Small intestine (tissue), 7 donors: ENCODE data around the gene FAM187B. TPM values are rescaled to one million over a fixed set of nuclear protein-coding genes. Genes with fewer than 3 reads are reported as not detected.

ENCODE experiments used
- DNase-seq, 2 donors: peaks; one replicate each; pipeline versions ENCODE4 v3.0.0 to v3.0.0-alpha.2; 2013
- FAIRE-seq: peaks from 2 replicates; lab custom pipeline; 2012; peaks lifted over from hg19 to GRCh38; lab: Jason Lieb, UNC
- H3K27ac ChIP-seq, 3 donors: one replicate each; pipeline ENCODE4 v1.5.1; 2013; ENCODE audit warnings: low read length in 2 of 3, mild to moderate bottlenecking in 2 of 3, control low read depth in 1 of 3, inconsistent platforms in 1 of 3, low read depth in 1 of 3, moderate library complexity in 1 of 3
- H3K27me3 ChIP-seq, 3 donors: one replicate each; pipeline ENCODE4 v1.6.1; 2013; ENCODE audit warnings: low read length in 3 of 3, inconsistent platforms in 1 of 3; ENCODE audit not compliant: control insufficient read depth in 3 of 3, insufficient read depth in 3 of 3
- H3K36me3 ChIP-seq, 3 donors: one replicate each; pipeline ENCODE4 v1.6.1; 2013; ENCODE audit warnings: low read length in 3 of 3, inconsistent platforms in 1 of 3, low read depth in 1 of 3, mild to moderate bottlenecking in 1 of 3, moderate library complexity in 1 of 3; ENCODE audit not compliant: control insufficient read depth in 3 of 3, insufficient read depth in 2 of 3
- H3K4me1 ChIP-seq, 3 donors: one replicate each; pipeline ENCODE4 v1.6.1; 2013; ENCODE audit warnings: low read length in 2 of 3, inconsistent platforms in 1 of 3, low read depth in 1 of 3, mild to moderate bottlenecking in 1 of 3, moderate library complexity in 1 of 3; ENCODE audit not compliant: control insufficient read depth in 3 of 3, insufficient read depth in 2 of 3
- H3K4me3 ChIP-seq, 3 donors: one replicate each; pipeline ENCODE4 v1.5.1; 2013; ENCODE audit warnings: low read length in 3 of 3, control low read depth in 1 of 3, inconsistent platforms in 1 of 3, low read depth in 1 of 3, mild to moderate bottlenecking in 1 of 3, moderate library complexity in 1 of 3
- H3K9me3 ChIP-seq, 2 donors: one replicate each; pipeline ENCODE4 v1.6.1; 2013; ENCODE audit warnings: low read depth in 1 of 2, low read length in 1 of 2; ENCODE audit not compliant: control insufficient read depth in 2 of 2, insufficient read depth in 1 of 2
- WGBS, 3 donors: extraction: QIAGEN DNeasy Blood & Tissue Kit; methylation state at CpG; one replicate each; pipeline ENCODE4 v1.1.7; 2013; 5-methylcytosine and 5-hydroxymethylcytosine counted together
- polyA plus RNA-seq, 4 donors: library from polyadenylated mRNA; stranded (reverse) in 3 of 4; unstranded in 1 of 4; fragments of 200-250 nt in 3 of 4; fragments of 120-200 nt in 1 of 4; gene quantifications; one replicate each; pipeline versions ENCODE4 v1.2.1 to v1.2.3, GENCODE V29; 2013
- donor health status: healthy with polysubstance abuse.
- donor health status: control.
- donor health status: control.
- donor health status: Bipolar disorder and iron deficiency.
- donor health status: healthy.

The FAM187B gene
- polyA plus RNA-seq, 4 donors = not detected

GRCh38 chr19:35184884-35185283 is 43.7 kb downstream of the FAM187B start:
- FAIRE-seq (no peak), DNase-seq (no peak)
- H3K27ac ChIP-seq = no peak overlapping the region
- no peak overlapping the region for H3K4me3 ChIP-seq
- peaks cover 0 to 2% (median 0%) of the 10 kb centered on the region in 3 donors for H3K27me3 ChIP-seq
- 58 to 78% (median 62%) methylated on average over 2 of the region's 2 CpGs for WGBS, 3 donors
- no peaks in the 10 kb centered on the region for H3K4me1 ChIP-seq
- peaks cover 0 to 4% of the 10 kb centered on the region in 2 donors for H3K9me3 ChIP-seq
- H3K36me3 ChIP-seq = no peaks in the 10 kb centered on the region

GRCh38 chr19:35184267-35184666 is 44.3 kb downstream of the FAM187B start:
- Histone ChIP-seq H3K9me3 (peaks cover 0 to 4% of the 10 kb centered on the region in 2 donors), H3K36me3 (no peaks in the 10 kb centered on the region), H3K27me3 (peaks cover 0 to 2% (median 0%) of the 10 kb centered on the region in 3 donors), H3K27ac (no peak overlapping the region), H3K4me1 (no peaks in the 10 kb centered on the region), H3K4me3 (no peak overlapping the region)
- DNase-seq (no peak), FAIRE-seq (no peak)
- 89 to 93% (median 90%) methylated on average over 1 of the region's 1 CpG for WGBS, 3 donors

GRCh38 chr19:35181387-35181786 is 47.2 kb downstream of the FAM187B start:
- WGBS, 3 donors = 78 to 94% (median 83%) methylated on average over 1 of the region's 1 CpG
- no peaks in the 10 kb centered on the region for H3K36me3 ChIP-seq
- no peak overlapping the region for H3K4me3 ChIP-seq
- H3K4me1 ChIP-seq = no peaks in the 10 kb centered on the region
- H3K9me3 ChIP-seq = peaks cover 0 to 4% of the 10 kb centered on the region in 2 donors
- DNase-seq = no peak
- H3K27me3 ChIP-seq = peaks cover 0 to 2% (median 0%) of the 10 kb centered on the region in 3 donors
- no peak for FAIRE-seq
- no peak overlapping the region for H3K27ac ChIP-seq

- H3K9me3 ChIP-seq = peaks cover 0 to 4% of the 10 kb centered on the region in 2 donors
- no peaks in the 10 kb centered on the region for H3K36me3 ChIP-seq
- H3K4me1 ChIP-seq = peaks cover 0 to 2% (median 0%) of the 10 kb centered on the region in 3 donors
- 72 to 75% (median 75%) methylated on average over 3 of the region's 3 CpGs for WGBS, 3 donors
- FAIRE-seq (no peak), DNase-seq (no peak)
- H3K27ac ChIP-seq = no peak overlapping the region
- H3K27me3 ChIP-seq = peaks cover 0 to 2% (median 0%) of the 10 kb centered on the region in 3 donors
- H3K4me3 ChIP-seq = no peak overlapping the region
Observed at GRCh38 chr19:35179830-35180229, 48.7 kb downstream of the FAM187B start.

GRCh38 chr19:35178701-35179100 is 49.8 kb downstream of the FAM187B start:
- Histone ChIP-seq H3K9me3 (peaks cover 0 to 4% of the 10 kb centered on the region in 2 donors), H3K36me3 (no peaks in the 10 kb centered on the region), H3K4me3 (no peak overlapping the region), H3K4me1 (peaks cover 0 to 2% (median 0%) of the 10 kb centered on the region in 3 donors), H3K27me3 (peaks cover 0 to 2% (median 0%) of the 10 kb centered on the region in 3 donors), H3K27ac (no peak overlapping the region)
- FAIRE-seq = no peak
- 52 to 67% (median 60%) methylated on average over 2 of the region's 2 CpGs for WGBS, 3 donors
- no peak for DNase-seq

- Histone ChIP-seq H3K27ac (no peak overlapping the region), H3K36me3 (no peaks in the 10 kb centered on the region), H3K4me1 (peaks cover 0 to 2% (median 0%) of the 10 kb centered on the region in 3 donors), H3K27me3 (peaks cover 0 to 2% (median 0%) of the 10 kb centered on the region in 3 donors), H3K9me3 (peaks cover 0 to 4% of the 10 kb centered on the region in 2 donors), H3K4me3 (no peak overlapping the region)
- DNase-seq = no peak
- FAIRE-seq = no peak
- WGBS, 3 donors = 66 to 79% (median 73%) methylated on average over 7 of the region's 7 CpGs
Observed at GRCh38 chr19:35177377-35178274, 50.9 kb downstream of the FAM187B start.

GRCh38 chr19:35176181-35176570 is 52.4 kb downstream of the FAM187B start:
- FAIRE-seq = no peak

More at GRCh38 chr19:35176181-35176570, 52.4 kb downstream of the FAM187B start:
- DNase-seq = no peak
- Histone ChIP-seq H3K4me1 (peaks cover 0 to 2% (median 0%) of the 10 kb centered on the region in 3 donors), H3K36me3 (no peaks in the 10 kb centered on the region), H3K4me3 (no peak overlapping the region), H3K9me3 (peaks cover 0 to 6% of the 10 kb centered on the region in 2 donors), H3K27ac (no peak overlapping the region), H3K27me3 (no peaks in the 10 kb centered on the region)
- 64 to 73% (median 69%) methylated on average over 3 of the region's 3 CpGs for WGBS, 3 donors
